ENCODE results near the gene SNX32. TPM values are rescaled to one million over a fixed set of nuclear protein-coding genes. Genes with fewer than 3 reads are reported as not detected.
A peak's percentile ranks its signal among the peaks of the same experiment; 100 is the strongest.

The SNX32 gene
- total and polyA plus RNA-seq, 9 of the 15 experiments (the other 6 are each of a cell fraction or from before 2014, with no cell fraction given): 0.03 TPM; not detected in 7

DNA sequence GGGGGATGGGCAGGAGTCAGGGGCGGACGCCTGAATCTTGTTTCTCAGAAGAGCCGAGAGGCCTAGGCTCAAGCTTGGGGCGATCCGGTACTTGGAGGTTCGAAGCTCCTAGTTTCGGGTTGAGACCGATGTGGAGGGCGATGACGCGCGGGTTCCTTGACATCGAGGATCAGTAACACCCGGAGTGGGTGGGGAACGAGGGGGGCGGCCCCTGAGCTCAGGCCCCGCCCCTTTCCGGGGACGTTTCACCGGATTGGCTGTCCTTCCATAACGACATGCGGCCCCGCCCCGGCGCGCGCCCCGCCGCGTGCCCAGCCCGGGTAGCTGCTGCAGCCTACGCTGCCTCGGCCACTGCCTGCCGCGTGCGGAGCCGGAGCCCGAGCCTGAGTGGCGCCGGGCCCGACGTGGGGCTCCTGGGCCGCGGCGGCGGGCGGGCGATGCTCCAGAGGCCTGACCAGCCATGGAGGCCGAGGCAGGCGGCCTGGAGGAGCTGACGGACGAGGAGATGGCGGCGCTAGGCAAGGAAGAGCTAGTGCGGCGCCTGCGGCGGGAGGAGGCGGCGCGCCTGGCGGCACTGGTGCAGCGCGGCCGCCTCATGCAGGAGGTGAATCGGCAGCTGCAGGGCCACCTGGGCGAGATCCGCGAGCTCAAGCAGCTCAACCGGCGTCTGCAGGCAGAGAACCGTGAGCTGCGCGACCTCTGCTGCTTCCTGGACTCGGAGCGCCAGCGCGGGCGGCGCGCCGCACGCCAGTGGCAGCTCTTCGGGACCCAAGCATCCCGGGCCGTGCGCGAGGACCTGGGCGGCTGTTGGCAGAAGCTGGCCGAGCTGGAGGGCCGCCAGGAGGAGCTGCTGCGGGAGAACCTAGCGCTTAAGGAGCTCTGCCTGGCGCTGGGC, 56.8 kb downstream of the SNX32 start, which contains the start of gene CCDC85B (continued):
- TF ChIP-seq FUS (optimal IDR thresholded peaks at IDR 0.05; ENCODE audit: low read depth, low read length): peak; percentile 85
- no peak for TF ChIP-seq ILK (tag; IDR thresholded peaks at IDR 0.05; ENCODE audit: borderline replicate concordance, low read depth)
- TF ChIP-seq, protein P1, sequence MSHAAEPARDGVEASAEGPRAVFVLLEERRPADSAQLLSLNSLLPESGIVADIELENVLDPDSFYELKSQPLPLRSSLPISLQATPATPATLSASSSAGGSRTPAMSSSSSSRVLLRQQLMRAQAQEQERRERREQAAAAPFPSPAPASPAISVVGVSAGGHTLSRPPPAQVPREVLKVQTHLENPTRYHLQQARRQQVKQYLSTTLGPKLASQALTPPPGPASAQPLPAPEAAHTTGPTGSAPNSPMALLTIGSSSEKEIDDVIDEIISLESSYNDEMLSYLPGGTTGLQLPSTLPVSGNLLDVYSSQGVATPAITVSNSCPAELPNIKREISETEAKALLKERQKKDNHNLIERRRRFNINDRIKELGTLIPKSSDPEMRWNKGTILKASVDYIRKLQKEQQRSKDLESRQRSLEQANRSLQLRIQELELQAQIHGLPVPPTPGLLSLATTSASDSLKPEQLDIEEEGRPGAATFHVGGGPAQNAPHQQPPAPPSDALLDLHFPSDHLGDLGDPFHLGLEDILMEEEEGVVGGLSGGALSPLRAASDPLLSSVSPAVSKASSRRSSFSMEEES (CRISPR knock-in tag; IDR thresholded peaks at IDR 0.05): no peak
- TF ChIP-seq NFXL1 (CRISPR knock-in tag; IDR thresholded peaks at IDR 0.05): no peak
- peak; percentile 78; the same call in 1 of the 2 replicates for TF ChIP-seq NR4A1 (CRISPR knock-in tag; IDR thresholded peaks at IDR 0.05)
- TF ChIP-seq NR4A1 (tag; IDR thresholded peaks at IDR 0.05): peak; percentile 66; the same call in 1 of the 2 replicates
- TF ChIP-seq, protein P2, sequence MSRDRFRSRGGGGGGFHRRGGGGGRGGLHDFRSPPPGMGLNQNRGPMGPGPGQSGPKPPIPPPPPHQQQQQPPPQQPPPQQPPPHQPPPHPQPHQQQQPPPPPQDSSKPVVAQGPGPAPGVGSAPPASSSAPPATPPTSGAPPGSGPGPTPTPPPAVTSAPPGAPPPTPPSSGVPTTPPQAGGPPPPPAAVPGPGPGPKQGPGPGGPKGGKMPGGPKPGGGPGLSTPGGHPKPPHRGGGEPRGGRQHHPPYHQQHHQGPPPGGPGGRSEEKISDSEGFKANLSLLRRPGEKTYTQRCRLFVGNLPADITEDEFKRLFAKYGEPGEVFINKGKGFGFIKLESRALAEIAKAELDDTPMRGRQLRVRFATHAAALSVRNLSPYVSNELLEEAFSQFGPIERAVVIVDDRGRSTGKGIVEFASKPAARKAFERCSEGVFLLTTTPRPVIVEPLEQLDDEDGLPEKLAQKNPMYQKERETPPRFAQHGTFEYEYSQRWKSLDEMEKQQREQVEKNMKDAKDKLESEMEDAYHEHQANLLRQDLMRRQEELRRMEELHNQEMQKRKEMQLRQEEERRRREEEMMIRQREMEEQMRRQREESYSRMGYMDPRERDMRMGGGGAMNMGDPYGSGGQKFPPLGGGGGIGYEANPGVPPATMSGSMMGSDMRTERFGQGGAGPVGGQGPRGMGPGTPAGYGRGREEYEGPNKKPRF (IDR thresholded peaks at IDR 0.05; ENCODE audit: low read depth, low read length): no peak
- no peak for TF ChIP-seq U2AF2 (optimal IDR thresholded peaks at IDR 0.05; ENCODE audit: low read depth, low read length)
- TF ChIP-seq ZFX (CRISPR knock-in tag; IDR thresholded peaks at IDR 0.05): peak; percentile 77
- peak; percentile 81; the same call in 1 of the 2 replicates for TF ChIP-seq KLF1 (tag; IDR thresholded peaks at IDR 0.05)
- TF ChIP-seq GATAD2B (IDR thresholded peaks at IDR 0.05; ENCODE audit: borderline replicate concordance): peak; percentile 64; the same call in 1 of the 2 replicates
- TF ChIP-seq, protein P3, sequence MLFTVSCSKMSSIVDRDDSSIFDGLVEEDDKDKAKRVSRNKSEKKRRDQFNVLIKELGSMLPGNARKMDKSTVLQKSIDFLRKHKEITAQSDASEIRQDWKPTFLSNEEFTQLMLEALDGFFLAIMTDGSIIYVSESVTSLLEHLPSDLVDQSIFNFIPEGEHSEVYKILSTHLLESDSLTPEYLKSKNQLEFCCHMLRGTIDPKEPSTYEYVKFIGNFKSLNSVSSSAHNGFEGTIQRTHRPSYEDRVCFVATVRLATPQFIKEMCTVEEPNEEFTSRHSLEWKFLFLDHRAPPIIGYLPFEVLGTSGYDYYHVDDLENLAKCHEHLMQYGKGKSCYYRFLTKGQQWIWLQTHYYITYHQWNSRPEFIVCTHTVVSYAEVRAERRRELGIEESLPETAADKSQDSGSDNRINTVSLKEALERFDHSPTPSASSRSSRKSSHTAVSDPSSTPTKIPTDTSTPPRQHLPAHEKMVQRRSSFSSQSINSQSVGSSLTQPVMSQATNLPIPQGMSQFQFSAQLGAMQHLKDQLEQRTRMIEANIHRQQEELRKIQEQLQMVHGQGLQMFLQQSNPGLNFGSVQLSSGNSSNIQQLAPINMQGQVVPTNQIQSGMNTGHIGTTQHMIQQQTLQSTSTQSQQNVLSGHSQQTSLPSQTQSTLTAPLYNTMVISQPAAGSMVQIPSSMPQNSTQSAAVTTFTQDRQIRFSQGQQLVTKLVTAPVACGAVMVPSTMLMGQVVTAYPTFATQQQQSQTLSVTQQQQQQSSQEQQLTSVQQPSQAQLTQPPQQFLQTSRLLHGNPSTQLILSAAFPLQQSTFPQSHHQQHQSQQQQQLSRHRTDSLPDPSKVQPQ (CRISPR knock-in tag; IDR thresholded peaks at IDR 0.05; ENCODE audit: borderline replicate concordance): peak; percentile 91; the same call in 1 of the 2 replicates
- TF ChIP-seq KLF13 (tag; IDR thresholded peaks at IDR 0.05; ENCODE audit: borderline replicate concordance, low read depth): peak; percentile 75; the same call in 1 of the 2 replicates
- TF ChIP-seq EP300 (IDR thresholded peaks at IDR 0.05; ENCODE audit: low read length): no peak
- no peak for TF ChIP-seq SPI1 (IDR thresholded peaks at IDR 0.05; ENCODE audit: borderline replicate concordance, low read depth, low read length)
- TF ChIP-seq DMBX1 (CRISPR knock-in tag; IDR thresholded peaks at IDR 0.05; ENCODE audit: borderline replicate concordance): peak; percentile 63; the same call in 1 of the 2 replicates
- TF ChIP-seq, protein P4, sequence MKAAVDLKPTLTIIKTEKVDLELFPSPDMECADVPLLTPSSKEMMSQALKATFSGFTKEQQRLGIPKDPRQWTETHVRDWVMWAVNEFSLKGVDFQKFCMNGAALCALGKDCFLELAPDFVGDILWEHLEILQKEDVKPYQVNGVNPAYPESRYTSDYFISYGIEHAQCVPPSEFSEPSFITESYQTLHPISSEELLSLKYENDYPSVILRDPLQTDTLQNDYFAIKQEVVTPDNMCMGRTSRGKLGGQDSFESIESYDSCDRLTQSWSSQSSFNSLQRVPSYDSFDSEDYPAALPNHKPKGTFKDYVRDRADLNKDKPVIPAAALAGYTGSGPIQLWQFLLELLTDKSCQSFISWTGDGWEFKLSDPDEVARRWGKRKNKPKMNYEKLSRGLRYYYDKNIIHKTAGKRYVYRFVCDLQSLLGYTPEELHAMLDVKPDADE (conservative IDR thresholded peaks at IDR 0.05; ENCODE audit: control insufficient read depth, low read depth, low read length): peak; percentile 38; the same call in 1 of the 2 replicates
- no peak for TF ChIP-seq TARDBP (IDR thresholded peaks at IDR 0.05)
- TF ChIP-seq ZNF354B (CRISPR knock-in tag; IDR thresholded peaks at IDR 0.05): no peak
- TF ChIP-seq POLR2G (IDR thresholded peaks at IDR 0.05; ENCODE audit: low read depth, low read length): peak; percentile 93
